GM21737 (cell line): ENCODE results near the gene CALCB.
"Not testable (repeated sequence)": the region's sequence is repeated elsewhere in the genome, so short reads cannot be mapped to it uniquely, and the experiment has no call there.

ENCODE experiments used
- ATAC-seq: cut with Tn5 transposase; IDR thresholded peaks from one replicate; pipeline ENCODE4 v1.9.1; 2021; ENCODE audit warnings: mild to moderate bottlenecking, moderate library complexity; ENCODE audit not compliant: unreplicated experiment

Gene CALCB

GRCh38 chr11:15073361-15074205 is at the start of gene CALCB:
Gene CALCB, plus strand, starts transcription at chr11:15073593. Its CDS starts 1,126 bp downstream, at chr11:15074719.
- ATAC-seq: no peak

GRCh38 chr11:15027011-15027410 is 46.4 kb upstream of the CALCB start:
- no peak for ATAC-seq

- ATAC-seq: no peak
These were observed 45.4 kb upstream of the CALCB start for GRCh38 chr11:15027956-15028355.

GRCh38 chr11:15028379-15028778 is 45.0 kb upstream of the CALCB start:
- no peak for ATAC-seq

GRCh38 chr11:15031945-15032344 is 41.4 kb upstream of the CALCB start:
- ATAC-seq: not testable (repeated sequence)

- no peak for ATAC-seq
These were observed 38.6 kb upstream of the CALCB start for GRCh38 chr11:15034687-15035267.

- no peak for ATAC-seq
These were observed 38.1 kb upstream of the CALCB start for GRCh38 chr11:15035283-15035682.

- no peak for ATAC-seq
These were observed 34.4 kb upstream of the CALCB start for GRCh38 chr11:15038963-15039362.

GRCh38 chr11:15045209-15045608 is 28.2 kb upstream of the CALCB start:
- no peak for ATAC-seq

- no peak for ATAC-seq
These were observed 27.5 kb upstream of the CALCB start for GRCh38 chr11:15045891-15046290.

- not testable (repeated sequence) for ATAC-seq
These were observed 26.7 kb upstream of the CALCB start for GRCh38 chr11:15046673-15047072.

- ATAC-seq: no peak
These were observed 24.8 kb upstream of the CALCB start for GRCh38 chr11:15048616-15049015.

GRCh38 chr11:15053191-15053685 is 20.2 kb upstream of the CALCB start:
- no peak for ATAC-seq

GRCh38 chr11:15055620-15056356 is 17.6 kb upstream of the CALCB start:
- ATAC-seq: no peak

GRCh38 chr11:15057329-15057728 is 16.1 kb upstream of the CALCB start:
- no peak for ATAC-seq

- ATAC-seq: no peak
These were observed 14.1 kb upstream of the CALCB start for GRCh38 chr11:15059132-15059915.

- ATAC-seq: no peak
These were observed 10.8 kb upstream of the CALCB start for GRCh38 chr11:15062599-15062998.

GRCh38 chr11:15069751-15070150 is 3.6 kb upstream of the CALCB start:
- ATAC-seq: not testable (repeated sequence)

- no peak for ATAC-seq
These were observed 1.7 kb upstream of the CALCB start for GRCh38 chr11:15071556-15072255.

- no peak for ATAC-seq
These were observed 746 bp upstream of the CALCB start for GRCh38 chr11:15072551-15073143.
